Sigmoid colon (tissue), 7 donors: ENCODE measurements around the gene DCC. TPM values are rescaled to one million over a fixed set of nuclear protein-coding genes. Genes with fewer than 3 reads are reported as not detected.

Source experiments
- DNase-seq: peaks from one replicate; pipeline ENCODE4 v3.0.0-alpha.2; 2019
- H3K27ac ChIP-seq, 4 donors: fragments of 200-600 bp; sonication (generic); one replicate each; pipeline ENCODE4 v1.5.1; 2016 to 2019; ENCODE audit warnings: mild to moderate bottlenecking in 1 of 4
- H3K27me3 ChIP-seq, 3 donors: fragments of 200-600 bp; sonication (generic); one replicate each; pipeline ENCODE4 v1.5.1; 2019; ENCODE audit warnings: mild to moderate bottlenecking in 1 of 3
- H3K36me3 ChIP-seq, 4 donors: fragments of 200-600 bp; sonication (generic); one replicate each; pipeline ENCODE4 v1.5.1; 2016 to 2019
- H3K4me1 ChIP-seq, 4 donors: fragments of 200-600 bp; sonication (generic); one replicate each; pipeline ENCODE4 v1.5.1; 2017 to 2019
- H3K4me3 ChIP-seq, 4 donors: fragments of 200-600 bp; sonication (generic); one replicate each; pipeline ENCODE4 v1.5.1; 2017 to 2019; ENCODE audit warnings: mild to moderate bottlenecking in 2 of 4, moderate library complexity in 1 of 4
- H3K9me3 ChIP-seq, 4 donors: fragments of 200-600 bp in 3 of 4; sonication (generic) in 3 of 4; one replicate each; pipeline versions ENCODE4 v1.5.1 to v1.6.1; 2013 to 2019
- CTCF ChIP-seq, 4 experiments: fragments of 450-650 bp in 3 of 4; fragments of 200-600 bp in 1 of 4; IDR thresholded peaks; one replicate each; pipeline ENCODE4 v1.5.1; 2016 to 2019; ENCODE audit warnings: antibody characterized with exemption in 4 of 4, mild to moderate bottlenecking in 3 of 4, moderate library complexity in 2 of 4
- EP300 ChIP-seq, 4 donors: sonication (generic); formaldehyde crosslinking; IDR thresholded peaks; one replicate each; pipeline ENCODE4 v1.6.1; 2017; ENCODE audit warnings: antibody characterized with exemption in 4 of 4
- POLR2A ChIP-seq, 2 donors: fragments of 450-650 bp; IDR thresholded peaks; one replicate each; pipeline ENCODE4 v1.6.1; 2016; ENCODE audit warnings: antibody characterized with exemption in 2 of 2, mild to moderate bottlenecking in 2 of 2, moderate library complexity in 2 of 2
- POLR2AphosphoS5 ChIP-seq, 4 donors: sonication (generic); formaldehyde crosslinking; IDR thresholded peaks; one replicate each; pipeline ENCODE4 v1.6.1; 2017; ENCODE audit warnings: antibody characterized with exemption in 4 of 4
- WGBS, 2 donors: extraction: QIAGEN DNeasy Blood & Tissue Kit; methylation state at CpG; one replicate each; pipeline ENCODE4 v1.1.7; 2013; 5-methylcytosine and 5-hydroxymethylcytosine counted together
- intact Hi-C: fragments of 100-400 bp; cut with DNase I; formaldehyde crosslinking; loops from one replicate; pipeline ENCODE4 v1.15.1; 2023
- polyA plus RNA-seq, 3 donors: library from polyadenylated mRNA; stranded (reverse); fragments of 200-250 nt; gene quantifications; one replicate each; pipeline ENCODE4 v1.2.3, GENCODE V29; 2013
- total RNA-seq, 4 donors: library from RNA; depleted of rRNA; stranded (reverse); fragments of >200 nt; gene quantifications; one replicate each; pipeline ENCODE4 v1.1.0, GENCODE V29; 2016
- donor health status: healthy with polysubstance abuse.
- donor health status: Bipolar disorder and iron deficiency.
- donor health status: healthy.

DCC gene
- total and polyA plus RNA-seq, 7 donors, result 0.04 to 0.83 (median 0.36) TPM; not detected in 2

GRCh38 chr18:52667463-52668065 lies 327.6 kb downstream of the DCC start:
- no peak overlapping the region for H3K27ac ChIP-seq
- no peak for TF ChIP-seq CTCF (IDR thresholded peaks at IDR 0.05)
- TF ChIP-seq POLR2A (IDR thresholded peaks at IDR 0.05), result no peak
- no peak for TF ChIP-seq POLR2AphosphoS5 (IDR thresholded peaks at IDR 0.05)
- no peak for TF ChIP-seq EP300 (IDR thresholded peaks at IDR 0.05)
- no peak for DNase-seq
- WGBS, 2 donors, result 57 to 75% methylated on average over 4 of the region's 4 CpGs
- intact Hi-C loops, result no loop called here
- H3K9me3 ChIP-seq, result no peaks in the 10 kb centered on the region
- no peaks in the 10 kb centered on the region for H3K36me3 ChIP-seq
- H3K4me3 ChIP-seq, result no peak overlapping the region
- no peaks in the 10 kb centered on the region for H3K4me1 ChIP-seq
- no peaks in the 10 kb centered on the region for H3K27me3 ChIP-seq

- Histone ChIP-seq H3K36me3 (no peaks in the 10 kb centered on the region), H3K27me3 (no peaks in the 10 kb centered on the region), H3K9me3 (no peaks in the 10 kb centered on the region), H3K27ac (no peak overlapping the region), H3K4me1 (no peaks in the 10 kb centered on the region), H3K4me3 (no peak overlapping the region)
- intact Hi-C loops, result no loop called here
- no peak for DNase-seq
- no peak for TF ChIP-seq POLR2A (IDR thresholded peaks at IDR 0.05)
- peak in 1 of 4 experiments; percentile 27 for TF ChIP-seq CTCF (IDR thresholded peaks at IDR 0.05)
- no peak for TF ChIP-seq POLR2AphosphoS5 (IDR thresholded peaks at IDR 0.05)
- TF ChIP-seq EP300 (IDR thresholded peaks at IDR 0.05), result no peak
- 5 to 26% methylated on average over 3 of the region's 3 CpGs for WGBS, 2 donors
Observed at GRCh38 chr18:52670896-52671295, 330.9 kb downstream of the DCC start.

- no peaks in the 10 kb centered on the region for H3K27me3 ChIP-seq
- no peaks in the 10 kb centered on the region for H3K4me1 ChIP-seq
- no peaks in the 10 kb centered on the region for H3K9me3 ChIP-seq
- WGBS, 2 donors, result 65 to 66% methylated on average over 3 of the region's 3 CpGs
- H3K27ac ChIP-seq, result no peak overlapping the region
- no peak for DNase-seq
- no peak overlapping the region for H3K4me3 ChIP-seq
- intact Hi-C loops, result no loop called here
- TF ChIP-seq CTCF (IDR thresholded peaks at IDR 0.05), result no peak
- TF ChIP-seq POLR2A (IDR thresholded peaks at IDR 0.05), result no peak
- no peak for TF ChIP-seq EP300 (IDR thresholded peaks at IDR 0.05)
- TF ChIP-seq POLR2AphosphoS5 (IDR thresholded peaks at IDR 0.05), result no peak
- no peaks in the 10 kb centered on the region for H3K36me3 ChIP-seq
Observed at GRCh38 chr18:52678034-52678433, 338.0 kb downstream of the DCC start.

- Histone ChIP-seq H3K36me3 (no peaks in the 10 kb centered on the region), H3K9me3 (no peaks in the 10 kb centered on the region), H3K4me1 (no peaks in the 10 kb centered on the region), H3K27me3 (no peaks in the 10 kb centered on the region), H3K27ac (no peak overlapping the region), H3K4me3 (no peak overlapping the region)
- intact Hi-C loops, result no loop called here
- DNase-seq, result no peak
- no peak for TF ChIP-seq POLR2AphosphoS5 (IDR thresholded peaks at IDR 0.05)
- no peak for TF ChIP-seq POLR2A (IDR thresholded peaks at IDR 0.05)
- TF ChIP-seq EP300 (IDR thresholded peaks at IDR 0.05), result no peak
- TF ChIP-seq CTCF (IDR thresholded peaks at IDR 0.05), result no peak
- 74 to 84% methylated on average over 8 of the region's 8 CpGs for WGBS, 2 donors
Observed at GRCh38 chr18:52678551-52678950, 338.6 kb downstream of the DCC start.

- H3K27ac ChIP-seq, result no peak overlapping the region
- DNase-seq, result no peak
- H3K4me3 ChIP-seq, result no peak overlapping the region
- H3K4me1 ChIP-seq, result no peaks in the 10 kb centered on the region
- H3K27me3 ChIP-seq, result no peaks in the 10 kb centered on the region
- intact Hi-C loops, result no loop called here
- H3K36me3 ChIP-seq, result no peaks in the 10 kb centered on the region
- TF ChIP-seq CTCF (IDR thresholded peaks at IDR 0.05) (no peak), POLR2A (IDR thresholded peaks at IDR 0.05) (no peak), POLR2AphosphoS5 (IDR thresholded peaks at IDR 0.05) (no peak), EP300 (IDR thresholded peaks at IDR 0.05) (no peak)
- 56% methylated on average over 2 of the region's 2 CpGs for WGBS, 2 donors
- no peaks in the 10 kb centered on the region for H3K9me3 ChIP-seq
Observed at GRCh38 chr18:52679354-52679753, 339.4 kb downstream of the DCC start.
